HG03066 (cell line): Measurements from ENCODE around the gene FOXP2.

Experiments used
- ATAC-seq: cut with Tn5 transposase; IDR thresholded peaks from one replicate; pipeline ENCODE4 v1.9.1; 2021; ENCODE audit warnings: low read depth; ENCODE audit not compliant: unreplicated experiment

The FOXP2 gene

DNA sequence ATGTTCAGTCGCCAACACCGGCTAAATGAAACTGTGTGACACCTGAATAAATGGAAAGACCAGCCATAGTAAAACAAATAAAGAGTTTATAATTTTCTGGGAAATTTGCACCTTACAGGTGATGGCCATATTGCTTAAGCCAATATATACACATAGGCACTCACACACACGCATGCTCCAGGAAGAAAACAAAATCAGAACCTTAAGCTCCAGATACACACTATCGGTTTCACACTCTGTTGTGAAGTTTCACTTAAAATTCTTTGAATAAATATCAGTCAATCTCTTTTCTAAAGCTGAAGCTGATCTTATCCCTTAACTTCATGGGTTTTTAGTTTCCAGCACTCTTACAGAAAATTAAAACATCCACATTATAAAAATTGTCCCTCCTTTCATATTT is 280.6 kb downstream of the FOXP2 start:
- no peak for ATAC-seq

DNA sequence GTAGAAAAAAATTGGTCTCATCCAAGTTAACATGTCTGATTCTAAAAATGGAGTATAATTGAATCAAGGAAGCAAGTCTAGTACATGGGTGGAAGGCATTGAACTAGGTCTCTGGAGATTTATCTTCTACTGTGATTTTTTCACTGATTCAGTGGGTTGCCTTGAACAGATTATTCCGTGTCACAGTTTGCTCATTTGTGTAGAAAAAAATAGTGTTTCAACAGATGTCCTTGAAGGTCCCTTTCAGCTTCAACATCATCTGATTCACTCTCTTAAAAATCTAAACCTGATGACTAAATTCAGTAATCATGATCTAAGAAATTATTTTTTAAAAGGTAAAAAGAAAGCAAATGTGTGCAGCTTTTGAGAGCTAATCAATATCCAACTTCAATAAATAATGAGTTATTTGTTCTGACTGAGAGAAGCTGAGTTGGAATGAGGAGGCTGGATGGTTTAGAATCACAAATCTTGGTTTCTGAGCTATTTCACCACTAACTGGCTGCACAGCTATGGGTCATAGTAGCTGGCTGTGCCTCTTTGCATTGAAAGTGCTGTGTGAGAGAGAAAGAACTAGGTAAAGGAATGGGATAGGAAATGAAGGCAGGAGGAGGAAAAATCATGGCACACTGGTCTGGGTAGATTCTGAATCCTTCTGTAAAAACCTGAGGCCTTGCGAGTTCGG is 285.8 kb downstream of the FOXP2 start:
- no peak for ATAC-seq

DNA sequence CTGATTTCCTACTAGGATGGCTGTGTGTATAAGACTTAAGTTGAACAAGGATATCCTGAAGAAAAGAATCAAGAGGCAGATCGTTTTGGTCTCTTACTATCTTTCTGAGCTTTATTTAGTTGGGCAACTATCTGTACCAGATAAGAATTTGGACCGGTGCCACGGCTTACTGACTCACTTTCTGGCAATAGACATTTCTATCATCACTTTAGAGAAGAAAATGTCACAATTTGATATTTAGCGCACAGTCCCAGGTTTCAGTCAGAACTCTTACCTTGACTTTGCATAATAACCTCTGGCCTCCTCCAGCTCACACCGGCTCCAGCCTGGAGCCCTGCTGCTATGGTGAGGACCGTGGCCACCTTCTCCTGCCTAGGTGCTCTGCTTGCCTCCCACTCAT is 289.1 kb downstream of the FOXP2 start:
- no peak for ATAC-seq

DNA sequence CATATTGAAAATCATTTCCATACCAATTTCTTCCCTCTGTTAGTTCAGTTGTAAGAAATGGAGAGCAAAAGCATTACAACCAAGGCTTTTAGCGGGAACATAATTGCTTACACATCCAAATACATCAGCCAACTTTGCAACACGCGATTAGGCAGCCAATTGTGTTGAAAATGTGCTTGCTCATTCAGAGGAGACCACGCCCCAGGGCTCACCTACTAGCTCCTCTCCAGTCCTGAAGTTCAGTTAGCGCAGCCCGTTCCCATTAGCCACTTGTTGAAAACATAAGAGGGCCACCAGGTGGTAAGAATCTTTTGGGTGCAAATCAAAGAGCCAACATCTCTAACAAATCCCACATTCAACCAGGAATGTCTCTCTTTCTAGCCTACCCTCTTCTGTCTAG is 294.0 kb downstream of the FOXP2 start:
- ATAC-seq: no peak

DNA sequence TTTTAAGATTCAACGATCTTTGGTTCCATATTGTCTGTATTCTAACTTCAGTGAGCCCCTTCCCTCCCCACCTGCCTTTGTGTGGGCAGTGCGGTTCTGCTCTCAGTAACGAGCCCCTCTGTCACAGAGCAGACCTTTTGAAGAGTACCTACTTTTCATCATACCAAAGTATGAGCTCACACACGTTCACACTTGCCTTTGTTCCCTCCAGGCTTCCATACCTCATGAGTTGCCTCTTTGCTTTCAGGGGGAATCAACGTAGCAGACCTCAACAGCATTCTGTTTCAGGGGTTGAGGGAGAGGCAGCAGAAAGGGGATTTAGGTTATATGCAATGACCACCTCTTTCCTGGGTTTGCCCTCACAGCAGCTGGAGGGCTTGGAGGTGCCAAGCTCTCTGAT is 295.9 kb downstream of the FOXP2 start:
- ATAC-seq: no peak

DNA sequence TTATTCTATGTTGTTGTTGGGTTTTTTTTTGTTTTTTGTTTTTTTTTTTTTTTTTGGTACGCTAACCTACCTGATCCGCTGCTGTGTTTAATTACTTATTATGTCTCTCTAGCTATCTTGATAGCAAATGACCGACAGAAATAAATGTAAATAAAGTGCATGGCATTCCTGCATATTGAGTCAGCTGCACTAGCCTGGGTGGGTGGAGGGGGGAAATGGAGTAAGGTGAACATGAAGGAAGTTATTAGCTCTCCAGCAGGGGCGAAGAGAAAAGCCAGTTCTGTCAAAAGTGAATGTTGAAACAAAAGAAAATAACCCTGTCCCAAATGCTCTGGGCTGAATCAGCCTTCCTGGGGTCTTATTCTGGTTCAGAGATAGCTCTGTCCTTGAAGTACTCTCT is 296.6 kb downstream of the FOXP2 start:
- no peak for ATAC-seq

DNA sequence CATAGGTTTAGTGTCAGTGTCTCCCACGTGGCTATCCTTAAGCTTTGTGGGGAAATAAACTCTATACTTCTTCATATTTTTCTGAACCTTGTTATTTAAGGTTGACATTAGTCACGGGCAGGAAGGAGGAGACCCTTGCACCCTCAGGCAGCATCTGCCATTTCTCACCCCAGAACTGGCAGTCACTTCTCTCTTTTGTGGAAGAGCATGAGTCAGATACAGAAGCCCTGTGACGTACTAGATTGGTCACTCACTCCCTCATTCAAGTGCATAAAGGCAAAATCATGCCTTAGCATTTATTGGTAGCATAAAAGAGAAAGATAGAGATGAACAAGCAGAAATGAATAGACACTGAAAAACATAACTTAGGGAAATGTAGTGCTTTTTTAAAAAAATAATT is 301.3 kb downstream of the FOXP2 start:
- ATAC-seq: no peak

DNA sequence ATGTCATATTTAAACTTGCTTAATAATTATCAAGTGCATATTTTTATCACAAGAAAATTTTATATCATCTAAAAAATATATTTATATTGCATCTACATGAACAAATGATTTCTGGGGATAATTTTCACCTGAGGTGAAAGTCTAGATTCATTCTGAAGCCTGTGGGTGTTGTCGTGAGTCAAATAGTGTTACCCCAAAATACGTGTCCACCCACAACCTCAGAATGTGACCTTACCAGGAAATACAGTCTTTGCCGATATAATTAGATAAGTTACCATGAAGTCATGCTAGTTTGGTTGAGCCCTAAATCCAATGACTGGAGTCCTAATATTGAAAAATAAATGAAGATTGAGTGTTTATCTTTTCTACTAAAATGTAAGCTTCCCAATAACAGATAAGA is 304.2 kb downstream of the FOXP2 start:
- no peak for ATAC-seq

DNA sequence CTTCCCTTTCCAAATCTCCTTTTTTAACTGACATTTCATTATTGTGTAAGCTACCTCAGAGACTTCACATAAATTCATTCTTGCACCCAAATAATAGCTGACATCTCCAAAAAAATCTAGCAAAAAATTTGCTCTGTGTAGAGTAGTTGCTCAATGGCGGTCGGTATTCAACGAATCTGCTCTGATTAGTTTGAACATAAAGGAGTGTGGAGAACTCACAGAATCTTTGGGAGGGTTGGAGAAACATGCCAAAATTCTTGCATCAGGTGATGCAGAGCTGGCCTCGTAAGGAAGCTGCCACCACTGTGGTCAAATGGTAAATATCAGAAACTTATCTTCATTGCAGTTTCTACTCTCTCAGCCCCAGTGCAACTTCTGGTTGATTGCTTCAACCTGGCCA is 306.1 kb downstream of the FOXP2 start:
- no peak for ATAC-seq

DNA sequence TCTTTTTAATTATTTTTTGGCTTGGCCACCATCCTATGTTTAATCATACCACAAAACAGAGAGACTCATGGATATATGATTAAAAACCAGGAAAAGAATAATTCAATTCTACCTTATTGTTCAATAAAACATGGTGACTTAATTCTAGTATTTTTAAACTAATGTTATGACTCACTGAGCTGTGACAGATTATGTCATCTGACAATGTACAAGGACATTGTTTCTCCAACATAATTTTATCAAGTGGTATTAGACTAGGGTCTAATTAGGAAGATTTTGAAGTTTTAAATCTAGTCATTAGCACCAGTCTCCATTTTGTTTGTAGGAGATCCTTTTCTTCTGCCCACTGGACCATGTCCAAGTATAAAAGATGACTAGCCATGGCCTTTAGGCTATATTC is 307.9 kb downstream of the FOXP2 start:
- no peak for ATAC-seq

DNA sequence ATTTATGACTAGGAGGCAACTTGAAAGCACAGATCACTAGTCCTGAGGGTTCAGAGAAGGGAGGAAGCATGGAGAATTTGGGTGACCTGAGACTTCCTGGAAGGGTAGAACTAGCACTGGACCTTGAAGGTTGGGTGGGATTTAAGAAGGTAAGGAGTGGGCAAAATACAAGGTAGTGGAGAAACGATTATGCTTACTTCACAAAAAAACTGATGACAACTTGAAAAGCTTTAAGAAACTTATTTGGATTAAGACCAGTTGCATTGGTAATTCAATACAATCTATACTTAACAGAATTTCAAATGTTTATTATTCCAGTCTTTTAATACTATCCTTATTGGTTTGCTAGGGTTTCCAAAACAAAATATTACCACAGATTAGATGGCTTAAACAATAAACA is 308.7 kb downstream of the FOXP2 start:
- no peak for ATAC-seq

DNA sequence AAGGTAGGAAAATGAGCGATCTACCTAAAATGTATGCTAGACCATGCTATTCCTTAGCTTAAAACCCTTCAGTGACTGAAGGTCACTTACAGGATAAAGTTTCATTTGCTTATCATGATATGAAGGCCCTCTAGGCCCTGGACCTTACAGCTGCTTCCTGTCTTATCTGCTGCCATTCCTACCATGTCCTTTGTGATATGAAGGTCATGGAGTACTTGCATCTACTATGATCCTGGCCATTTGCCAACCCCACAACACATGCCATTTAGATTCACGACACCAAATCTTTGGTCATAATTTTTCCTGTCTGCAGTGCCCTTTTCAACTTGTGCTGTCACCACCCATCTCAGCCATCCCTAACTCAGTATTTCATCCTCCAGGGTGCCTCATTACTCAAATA is 325.5 kb downstream of the FOXP2 start:
- ATAC-seq: no peak

DNA sequence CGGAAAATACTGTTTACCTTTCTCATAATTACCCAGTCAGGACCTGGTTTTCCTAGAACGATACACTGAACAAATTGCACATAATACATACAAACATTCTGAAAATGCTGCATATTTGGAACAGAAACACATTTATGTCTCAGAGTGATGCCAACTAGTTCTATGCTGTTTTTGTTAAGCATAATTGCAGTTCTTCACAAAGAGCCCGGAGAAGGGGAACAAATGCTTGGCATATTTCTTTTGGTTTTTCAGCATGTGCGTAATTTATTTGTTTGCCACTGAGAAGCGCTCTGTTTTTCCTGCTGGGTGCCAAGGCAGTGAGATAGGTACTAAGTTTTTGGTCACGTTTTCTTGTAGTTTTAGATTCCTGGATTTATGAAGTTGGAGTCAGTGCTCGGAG is 326.3 kb downstream of the FOXP2 start:
- no peak for ATAC-seq

DNA sequence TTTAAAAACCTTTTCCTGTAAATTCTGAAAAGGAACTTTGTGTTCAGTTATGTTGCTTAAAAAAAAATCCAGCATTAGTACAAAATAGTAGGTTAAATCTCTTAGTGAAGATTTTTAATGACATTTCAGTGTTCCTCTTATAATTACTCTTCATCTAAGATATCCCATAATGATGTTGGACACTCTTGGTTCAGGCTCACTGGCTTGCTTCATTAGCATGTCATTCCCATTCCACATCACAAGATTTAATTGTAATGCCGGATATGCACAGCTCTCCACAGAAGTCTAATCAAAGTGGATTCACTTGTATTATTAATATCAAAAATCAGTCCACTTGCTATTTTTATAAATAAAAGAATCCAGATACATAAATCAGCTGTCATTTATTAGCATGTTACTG is 327.3 kb downstream of the FOXP2 start:
- no peak for ATAC-seq
